Measurements from ENCODE around the gene UXS1. TPM values are rescaled to one million over a fixed set of nuclear protein-coding genes. Genes with fewer than 3 reads are reported as not detected.

UXS1 gene
- total RNA-seq, 1 donor from 2014 or later = 60.0 TPM

DNA sequence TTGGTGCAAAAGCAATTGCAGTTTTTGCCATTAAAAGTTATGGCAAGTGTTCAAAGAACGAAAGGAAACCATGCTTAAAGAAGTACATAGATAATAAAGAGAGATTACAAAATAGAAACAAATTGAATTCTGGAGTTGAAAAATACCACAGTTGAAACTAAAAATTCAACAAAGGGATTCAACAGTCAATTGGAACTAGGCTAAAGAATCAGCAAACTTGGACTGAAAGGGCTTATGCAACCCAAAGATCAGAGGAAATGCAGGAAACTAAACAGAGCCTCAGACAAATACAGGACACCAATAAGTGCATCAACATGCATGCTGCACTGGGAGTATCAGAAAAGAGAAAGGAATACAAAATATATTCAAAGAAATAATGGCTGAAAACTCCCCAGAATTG is 40.3 kb downstream of the UXS1 start:
- Histone ChIP-seq H3K9me3 (peaks cover 13% of the 10 kb centered on the region), H3K36me3 (peaks cover 6% of the 10 kb centered on the region), H3K4me1 (no peaks in the 10 kb centered on the region), H3K27me3 (ENCODE audit: low read depth) (no peaks in the 10 kb centered on the region), H3K4me3 (no peak overlapping the region), H3K27ac (no peak overlapping the region)
- no peak for DNase-seq
- TF ChIP-seq, protein P1, sequence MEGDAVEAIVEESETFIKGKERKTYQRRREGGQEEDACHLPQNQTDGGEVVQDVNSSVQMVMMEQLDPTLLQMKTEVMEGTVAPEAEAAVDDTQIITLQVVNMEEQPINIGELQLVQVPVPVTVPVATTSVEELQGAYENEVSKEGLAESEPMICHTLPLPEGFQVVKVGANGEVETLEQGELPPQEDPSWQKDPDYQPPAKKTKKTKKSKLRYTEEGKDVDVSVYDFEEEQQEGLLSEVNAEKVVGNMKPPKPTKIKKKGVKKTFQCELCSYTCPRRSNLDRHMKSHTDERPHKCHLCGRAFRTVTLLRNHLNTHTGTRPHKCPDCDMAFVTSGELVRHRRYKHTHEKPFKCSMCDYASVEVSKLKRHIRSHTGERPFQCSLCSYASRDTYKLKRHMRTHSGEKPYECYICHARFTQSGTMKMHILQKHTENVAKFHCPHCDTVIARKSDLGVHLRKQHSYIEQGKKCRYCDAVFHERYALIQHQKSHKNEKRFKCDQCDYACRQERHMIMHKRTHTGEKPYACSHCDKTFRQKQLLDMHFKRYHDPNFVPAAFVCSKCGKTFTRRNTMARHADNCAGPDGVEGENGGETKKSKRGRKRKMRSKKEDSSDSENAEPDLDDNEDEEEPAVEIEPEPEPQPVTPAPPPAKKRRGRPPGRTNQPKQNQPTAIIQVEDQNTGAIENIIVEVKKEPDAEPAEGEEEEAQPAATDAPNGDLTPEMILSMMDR (IDR thresholded peaks at IDR 0.05) = no peak
- no peak for ATAC-seq
- intact Hi-C loops (cut with DNase I) = no loop called here

DNA sequence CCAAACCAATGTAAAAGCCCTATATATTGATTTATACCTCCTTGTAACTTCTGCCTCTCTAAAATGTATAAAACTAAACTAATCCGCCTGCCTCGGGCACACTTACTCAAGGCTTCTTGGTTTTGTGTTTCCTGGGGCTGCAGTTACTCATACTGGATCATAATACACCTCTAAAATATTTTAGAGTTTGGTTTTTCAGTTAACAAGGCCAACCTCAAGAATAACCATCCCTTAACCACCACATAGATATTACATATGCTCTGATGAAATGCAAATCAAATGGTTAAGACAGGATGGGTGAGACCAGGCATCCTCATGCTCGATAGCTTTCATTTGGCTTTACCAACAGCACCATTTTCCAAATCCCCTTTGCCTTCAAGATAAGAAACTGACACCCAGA is 46.4 kb downstream of the UXS1 start:
- no peak overlapping the region for H3K27ac ChIP-seq
- H3K36me3 ChIP-seq = peaks cover 16% of the 10 kb centered on the region
- no peaks in the 10 kb centered on the region for H3K9me3 ChIP-seq
- TF ChIP-seq, protein P1 (IDR thresholded peaks at IDR 0.05) = no peak
- intact Hi-C loops (cut with DNase I) = no loop called here
- H3K4me1 ChIP-seq = no peaks in the 10 kb centered on the region
- H3K4me3 ChIP-seq = no peak overlapping the region
- ATAC-seq (no peak), DNase-seq (no peak)
- H3K27me3 ChIP-seq (ENCODE audit: low read depth) = no peaks in the 10 kb centered on the region

DNA sequence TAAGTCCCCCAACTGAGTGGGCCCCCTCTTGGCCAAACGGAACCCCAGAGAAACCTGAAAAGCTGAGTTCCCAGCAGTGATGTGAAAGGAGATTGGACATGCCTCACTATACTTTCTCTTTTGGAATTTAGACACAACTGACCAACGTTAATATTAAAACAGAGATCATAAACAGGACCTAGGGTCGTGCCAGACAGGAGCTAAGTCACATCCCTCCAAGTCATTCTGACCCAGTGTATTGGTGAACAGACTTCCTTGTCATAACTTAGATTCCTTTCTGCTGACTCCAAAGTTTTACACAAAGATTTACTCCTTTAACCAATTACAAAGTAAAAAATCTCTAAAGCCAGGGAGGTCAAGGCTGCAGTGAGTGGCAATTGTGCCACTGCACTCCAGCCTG is 46.9 kb downstream of the UXS1 start:
- Histone ChIP-seq H3K27ac (no peak overlapping the region), H3K36me3 (peaks cover 16% of the 10 kb centered on the region), H3K27me3 (ENCODE audit: low read depth) (no peaks in the 10 kb centered on the region), H3K4me1 (no peaks in the 10 kb centered on the region), H3K4me3 (no peak overlapping the region), H3K9me3 (no peaks in the 10 kb centered on the region)
- intact Hi-C loops (cut with DNase I) = no loop called here
- no peak for DNase-seq
- TF ChIP-seq, protein P1 (IDR thresholded peaks at IDR 0.05) = no peak
- no peak for ATAC-seq

DNA sequence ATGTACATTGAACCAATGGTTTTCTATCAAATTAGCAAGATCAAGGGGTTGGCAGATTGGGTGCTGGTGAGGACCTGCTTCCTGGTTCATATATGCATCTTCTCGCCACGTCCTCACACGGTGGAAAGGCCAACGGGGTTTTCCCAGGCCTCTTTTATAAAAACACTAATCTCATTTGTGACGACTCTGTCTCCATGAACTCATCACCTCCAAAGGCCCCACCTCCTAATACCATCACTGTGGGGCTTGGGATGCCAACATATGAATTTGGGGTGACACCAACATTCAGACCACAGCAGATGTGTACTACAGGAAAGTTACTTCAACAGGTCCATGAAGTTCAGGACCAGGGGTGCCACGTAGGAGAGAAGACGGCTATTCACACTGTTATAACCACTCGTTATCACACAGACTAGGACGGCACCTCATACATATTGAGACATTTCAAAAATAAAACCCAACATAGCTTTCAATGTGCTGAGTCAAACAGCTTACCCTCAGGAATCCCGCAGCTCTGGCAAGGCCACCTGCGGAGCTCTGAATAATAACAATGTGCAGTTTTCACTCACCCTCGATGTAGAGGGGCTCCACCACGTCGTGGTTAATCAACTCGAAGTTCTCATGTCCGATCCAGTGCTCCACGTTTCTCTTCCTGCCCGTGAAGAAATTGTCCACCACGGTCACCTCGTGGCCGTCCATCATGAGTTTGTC is 49.3 kb downstream of the UXS1 start:
- peaks cover 16% of the 10 kb centered on the region for H3K36me3 ChIP-seq
- no peak for DNase-seq
- no peak overlapping the region for H3K4me3 ChIP-seq
- ATAC-seq = no peak
- H3K4me1 ChIP-seq = peaks cover 9% of the 10 kb centered on the region
- no peak overlapping the region for H3K27ac ChIP-seq
- H3K27me3 ChIP-seq (ENCODE audit: low read depth) = no peaks in the 10 kb centered on the region
- TF ChIP-seq, protein P1 (IDR thresholded peaks at IDR 0.05) = no peak
- intact Hi-C loops (cut with DNase I) = no loop called here
- no peaks in the 10 kb centered on the region for H3K9me3 ChIP-seq

DNA sequence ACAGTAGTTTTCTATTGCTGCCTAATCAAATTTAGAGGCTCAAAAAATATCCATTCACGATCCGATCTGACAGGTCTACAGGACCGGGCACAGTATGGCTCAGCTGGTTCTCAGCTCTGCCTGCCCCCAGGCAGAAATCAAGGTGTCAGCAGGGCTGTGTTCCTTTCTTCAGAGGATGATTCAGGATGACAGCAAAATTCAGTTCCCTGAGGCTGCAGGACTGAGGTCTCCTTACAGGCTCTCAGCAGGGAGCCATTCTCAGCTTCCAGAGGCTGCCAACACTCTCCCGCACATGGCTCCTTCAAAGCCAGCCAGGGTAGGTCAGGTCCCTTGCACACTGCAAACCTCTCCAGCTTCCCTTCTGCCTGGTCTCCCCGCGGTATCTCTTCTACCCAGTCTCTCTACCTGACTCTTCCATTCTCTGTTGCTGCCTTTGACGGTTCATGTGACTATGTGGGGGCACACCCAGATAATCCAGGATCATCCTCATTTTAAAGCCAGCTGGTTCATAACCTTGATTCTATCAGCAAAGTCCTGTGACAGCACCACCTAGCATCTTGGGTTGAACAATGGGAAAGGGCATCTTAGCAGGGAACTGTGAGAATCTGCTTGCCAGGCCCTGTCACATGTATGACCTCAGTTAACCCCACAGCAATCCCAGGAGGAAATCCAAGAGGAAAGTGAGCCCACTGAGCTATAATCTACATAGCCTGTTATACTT is 50.4 kb downstream of the UXS1 start:
- intact Hi-C loops (cut with DNase I) = no loop called here
- TF ChIP-seq, protein P1 (IDR thresholded peaks at IDR 0.05) = no peak

More for the DNA sequence above, 50.4 kb downstream of the UXS1 start:
- DNase-seq (no peak), ATAC-seq (no peak)
- Histone ChIP-seq H3K4me1 (peaks cover 14% of the 10 kb centered on the region), H3K27me3 (ENCODE audit: low read depth) (no peaks in the 10 kb centered on the region), H3K4me3 (no peak overlapping the region), H3K36me3 (peaks cover 9% of the 10 kb centered on the region), H3K27ac (no peak overlapping the region), H3K9me3 (no peaks in the 10 kb centered on the region)
